NCI-H1092 (cell line): ENCODE results near the gene GPR132.
"Not testable (repeated sequence)": the region's sequence is repeated elsewhere in the genome, so short reads cannot be mapped to it uniquely, and the experiment has no call there.

Experiments
- DNase-seq: peaks from one replicate; lab custom pipeline; 2025; lab: John Stamatoyannopoulos, UW

GPR132 gene

DNA sequence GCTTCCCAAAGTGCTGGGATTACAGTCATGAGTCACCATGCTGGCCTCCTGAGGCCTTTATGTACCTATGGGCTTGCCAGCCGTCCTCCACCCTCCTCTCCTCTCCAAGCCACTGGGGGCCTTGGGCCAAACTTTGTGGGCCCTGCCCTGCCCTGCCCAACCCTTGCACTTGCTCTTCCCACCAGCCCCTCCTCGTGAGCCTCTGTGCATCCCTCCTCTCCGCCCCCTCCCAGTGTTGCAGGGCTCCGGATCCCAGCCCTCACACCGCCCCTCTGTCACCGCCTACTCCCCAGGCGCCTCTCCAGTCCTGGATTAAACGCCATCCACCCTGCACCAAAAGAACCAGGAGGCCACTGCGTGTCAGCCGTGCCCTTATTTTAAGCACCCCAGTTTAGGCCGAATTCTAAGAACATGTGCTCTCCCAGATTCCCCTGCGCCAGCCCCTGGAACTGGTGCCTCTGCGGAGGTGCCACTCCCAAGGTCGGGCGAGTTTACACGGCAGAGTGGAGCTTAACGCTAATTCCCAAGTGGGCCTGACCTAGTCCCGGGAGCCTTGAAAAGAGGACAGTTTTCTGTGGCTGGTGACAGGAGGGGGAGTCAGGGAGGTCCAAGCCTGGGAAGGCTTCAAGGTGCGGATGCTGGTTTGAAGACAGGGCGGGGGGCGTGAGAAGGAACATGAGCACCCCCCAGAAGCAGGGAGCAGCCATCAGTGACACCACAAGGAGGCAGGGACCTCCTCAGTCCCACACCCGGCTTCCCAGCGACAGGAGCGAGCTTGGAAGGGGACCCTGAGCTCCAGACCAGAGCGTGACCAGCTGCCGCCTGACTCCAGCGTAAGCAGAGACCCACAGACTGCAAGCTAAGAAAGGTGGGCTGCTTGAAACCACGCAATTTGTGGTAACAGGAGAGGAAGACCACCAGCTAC lies 23.1 kb downstream of the GPR132 start:
- DNase-seq = no peak

GRCh38 chr14:105039458-105040205 lies 25.6 kb downstream of the GPR132 start:
- DNase-seq = no peak

DNA sequence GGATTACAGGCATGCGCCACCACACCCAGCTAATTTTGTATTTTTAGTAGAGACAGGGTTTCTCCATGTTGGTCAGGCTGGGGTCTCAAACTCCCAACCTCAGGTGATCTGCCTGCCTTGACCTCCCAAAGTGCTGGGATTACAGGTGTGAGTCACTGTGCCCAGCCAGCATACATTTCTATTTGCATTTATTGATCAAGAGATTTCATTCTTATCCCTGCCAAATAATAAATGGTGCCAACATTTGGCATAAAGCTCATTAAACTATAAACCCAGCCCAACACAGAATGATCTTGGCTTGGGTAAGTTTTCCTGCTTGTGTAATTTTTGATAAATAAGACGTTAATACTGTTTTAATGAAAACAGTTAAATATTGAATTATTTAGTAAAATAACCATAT lies 29.6 kb downstream of the GPR132 start:
- DNase-seq = not testable (repeated sequence)

DNA sequence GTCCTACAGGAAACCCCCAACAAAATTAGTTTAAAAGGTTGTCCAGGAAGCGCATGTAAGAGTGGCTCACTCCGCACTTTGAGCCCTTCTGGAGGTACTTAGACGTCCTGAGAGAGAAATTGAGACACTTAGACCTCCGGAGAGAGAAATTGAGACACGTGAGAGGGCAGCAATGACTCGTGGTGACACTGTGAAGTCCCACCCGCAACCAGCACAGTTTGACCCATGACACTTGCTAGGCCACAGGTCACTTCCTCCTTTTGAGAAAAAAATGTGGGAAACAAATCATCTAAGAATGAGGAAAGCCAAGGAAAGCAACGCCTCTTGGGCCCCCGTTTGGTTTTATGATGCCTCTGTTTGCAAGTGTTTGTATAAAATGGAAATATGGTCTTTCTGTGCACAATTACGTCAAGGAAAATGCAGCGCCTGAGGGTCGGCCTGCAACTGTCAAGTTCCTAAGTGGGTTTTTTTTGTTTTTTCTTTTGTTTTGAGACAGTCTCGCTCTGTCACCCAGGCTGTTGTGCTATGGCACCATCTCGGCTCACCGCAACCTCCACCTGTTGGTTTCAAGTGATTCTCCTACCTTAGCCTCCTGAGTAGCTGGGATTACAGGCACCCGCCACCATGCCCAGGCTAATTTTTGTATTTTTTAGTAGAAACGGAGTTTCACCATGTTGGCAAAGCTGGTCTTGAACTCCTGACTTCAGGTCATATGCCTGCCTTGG lies 30.8 kb downstream of the GPR132 start:
- no peak for DNase-seq

GRCh38 chr14:105033412-105033900 lies 31.8 kb downstream of the GPR132 start:
- not testable (repeated sequence) for DNase-seq

DNA sequence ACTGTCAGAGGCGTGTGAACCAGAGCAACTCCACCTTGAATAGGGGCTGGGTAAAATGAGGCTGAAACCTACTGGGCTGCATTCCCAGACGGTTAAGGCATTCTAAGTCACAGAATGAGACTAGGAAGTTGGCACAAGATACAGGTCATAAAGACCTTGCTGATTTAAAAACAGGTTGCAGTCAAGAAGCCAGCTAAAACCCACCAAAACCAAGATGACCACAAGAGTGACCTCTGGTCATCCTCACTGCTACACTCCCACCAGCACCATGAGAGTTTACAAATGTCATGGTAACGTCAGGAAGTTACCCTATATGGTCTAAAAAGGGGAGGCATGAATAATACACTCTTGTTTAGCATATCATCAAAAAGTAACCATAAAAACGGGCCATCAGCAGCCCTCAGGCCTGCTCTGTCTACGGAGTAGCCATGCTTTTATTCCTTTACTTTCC lies 32.8 kb downstream of the GPR132 start:
- DNase-seq = not testable (repeated sequence)

GRCh38 chr14:105030836-105031396 lies 34.3 kb downstream of the GPR132 start:
- DNase-seq = no peak

DNA sequence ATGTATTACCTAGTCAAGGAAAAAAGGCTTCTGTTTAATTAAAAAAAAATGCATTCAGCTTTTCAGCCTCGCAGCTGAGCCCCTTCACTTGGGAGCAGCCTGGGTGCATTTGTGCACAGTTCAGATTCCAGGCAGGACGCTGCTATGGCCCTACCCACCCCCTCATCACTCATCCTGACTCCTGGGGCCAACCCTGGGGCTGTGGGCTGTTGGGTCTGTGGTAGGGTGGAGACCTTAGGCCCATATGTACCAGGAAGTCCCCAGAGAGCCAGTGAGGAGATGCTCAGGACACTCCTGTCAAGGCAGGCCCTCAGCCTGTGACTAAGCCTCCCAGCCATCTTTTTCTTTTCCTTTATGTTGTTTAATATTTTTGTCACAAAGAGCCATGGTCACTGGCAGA lies 35.0 kb downstream of the GPR132 start:
- DNase-seq = no peak

DNA sequence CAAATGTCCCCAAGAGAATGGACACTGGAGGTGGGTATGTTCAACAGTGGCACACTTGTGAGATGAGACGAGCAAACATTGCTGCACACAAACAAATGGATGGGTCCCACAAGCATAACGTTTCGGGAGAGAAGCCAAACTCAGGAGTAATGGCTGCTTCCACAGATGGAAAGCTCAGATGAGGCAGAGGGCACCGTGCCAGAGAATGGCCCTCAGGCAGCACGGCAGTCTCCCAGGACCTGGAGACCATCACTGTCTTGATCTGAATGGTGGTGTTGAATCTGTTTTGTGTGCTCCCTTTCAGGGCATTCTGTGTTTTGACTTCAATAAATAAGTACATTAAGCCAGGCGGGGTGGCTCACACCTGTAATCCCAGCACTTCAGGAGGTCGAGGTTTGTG lies 35.8 kb downstream of the GPR132 start:
- DNase-seq = no peak

DNA sequence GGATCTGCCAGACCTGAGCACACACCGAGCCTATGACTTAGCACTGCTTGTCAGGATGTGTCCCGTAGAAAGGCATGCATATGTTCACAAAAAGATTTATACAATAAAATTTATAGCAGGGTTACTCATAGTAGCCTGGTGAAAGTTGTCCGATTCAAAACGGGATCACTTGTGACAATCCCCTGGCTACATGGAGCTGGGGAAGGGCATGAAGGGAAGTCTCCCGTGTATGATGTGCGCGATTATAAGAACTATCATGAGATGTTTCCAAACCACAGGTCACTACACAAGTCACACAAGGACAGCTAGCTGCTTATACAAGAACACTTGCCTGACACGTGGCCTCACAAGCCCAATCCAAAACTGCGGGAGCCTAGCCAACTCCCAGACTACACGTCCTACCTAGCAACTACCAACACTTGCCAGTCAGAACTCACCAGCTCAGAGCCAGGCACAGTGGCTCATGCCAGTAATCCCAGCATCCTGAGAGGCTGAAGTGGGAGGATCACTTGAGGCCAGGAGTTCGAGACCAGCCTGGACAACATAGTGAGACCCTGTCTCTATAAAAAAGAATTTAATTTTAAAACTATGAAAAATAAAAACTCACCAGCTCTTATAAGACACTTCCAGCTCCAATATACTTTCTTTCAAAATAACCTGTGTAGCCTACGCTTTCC lies 36.8 kb downstream of the GPR132 start:
- no peak for DNase-seq

DNA sequence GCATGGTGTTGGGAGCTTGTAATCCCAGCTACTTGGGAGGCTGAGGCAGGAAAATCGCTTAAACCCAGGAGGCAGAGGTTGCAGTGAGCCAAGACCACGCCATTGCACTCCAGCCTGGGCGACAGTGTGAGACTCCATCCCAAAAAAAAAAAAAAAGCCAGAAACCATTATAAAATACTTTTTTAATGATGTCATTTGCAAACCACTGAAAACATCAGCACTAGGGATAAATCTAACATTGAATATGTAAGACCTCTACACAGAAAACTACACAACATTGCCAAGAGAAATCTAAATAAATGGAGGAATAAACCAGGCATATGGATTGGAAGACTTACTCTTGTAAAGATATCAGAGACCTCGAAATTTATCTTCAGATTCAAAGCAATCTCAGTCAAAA lies 37.5 kb downstream of the GPR132 start:
- DNase-seq = not testable (repeated sequence)

DNA sequence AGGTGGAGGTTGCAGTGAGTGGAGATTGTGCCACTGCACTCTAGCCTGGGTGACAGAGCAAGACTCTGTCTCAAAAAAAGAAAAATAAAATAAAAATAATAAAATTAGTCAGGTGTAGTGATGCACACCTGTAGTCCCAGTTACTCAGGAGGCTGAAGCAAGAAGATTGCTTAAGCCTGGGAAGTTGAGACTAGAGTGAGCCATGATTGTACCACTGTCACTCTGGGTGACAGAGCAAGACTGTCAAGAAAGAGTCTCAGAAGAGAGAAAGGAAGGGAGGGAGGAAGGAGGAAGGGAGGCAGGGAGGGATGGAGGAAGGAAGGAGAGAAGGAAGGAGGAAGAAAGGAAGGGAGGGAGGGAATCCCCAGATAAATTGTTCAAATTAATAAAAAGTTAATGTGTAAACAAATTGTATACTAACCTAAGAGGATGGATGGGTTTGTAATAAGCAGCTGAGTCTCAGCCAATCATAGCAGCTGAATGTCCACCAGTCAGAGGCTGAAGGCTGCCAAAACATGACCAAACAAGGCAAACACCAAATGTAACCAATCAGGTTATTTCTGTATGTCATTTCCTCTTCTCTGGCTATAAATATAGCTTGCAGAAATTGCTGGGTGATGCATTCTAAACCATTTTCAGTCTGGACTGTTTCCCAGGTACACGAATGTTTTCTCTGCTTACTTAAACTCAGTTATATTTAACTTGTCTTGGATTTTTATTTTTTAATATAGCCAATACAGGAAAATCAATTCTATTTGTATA lies 38.2 kb downstream of the GPR132 start:
- no peak for DNase-seq

DNA sequence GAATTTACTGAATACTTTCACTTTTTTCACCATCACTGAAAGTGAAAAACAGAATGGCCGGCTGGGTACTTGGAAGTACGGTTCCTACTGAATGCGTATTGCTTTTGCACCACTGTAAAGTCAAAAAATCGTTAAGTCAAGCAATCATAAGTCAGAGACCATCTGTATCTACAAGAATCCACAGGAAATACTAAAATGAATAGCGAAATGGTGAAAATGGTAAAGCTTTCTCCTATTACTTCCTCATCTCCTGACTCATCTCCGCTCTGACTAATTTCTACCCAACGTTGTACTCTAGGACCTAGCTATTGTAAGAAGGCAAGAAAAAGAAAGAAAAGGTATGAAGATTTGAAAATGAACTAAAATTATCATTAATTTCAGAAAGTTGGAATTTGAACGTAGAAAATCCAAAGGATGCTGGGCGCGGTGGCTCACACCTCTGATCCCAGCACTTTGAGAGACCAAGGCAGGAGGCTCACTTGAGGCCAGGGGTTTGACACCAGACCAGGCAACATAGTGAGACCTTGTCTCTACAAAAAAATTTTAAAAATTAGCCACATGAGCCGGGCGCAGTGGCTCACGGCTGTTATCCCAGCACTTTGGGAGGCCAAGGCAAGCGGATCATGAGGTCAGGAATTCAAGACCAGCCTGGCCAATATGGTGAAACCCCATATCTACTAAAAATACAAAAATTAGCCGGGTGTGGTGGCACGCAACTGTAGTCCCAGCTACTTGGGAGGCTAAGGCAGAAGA lies 39.0 kb downstream of the GPR132 start:
- no peak for DNase-seq

GRCh38 chr14:105025429-105025828 lies 39.8 kb downstream of the GPR132 start:
- DNase-seq = no peak

GRCh38 chr14:105023791-105024480 lies 41.3 kb downstream of the GPR132 start:
- DNase-seq = no peak

GRCh38 chr14:105023144-105023543 lies 42.1 kb downstream of the GPR132 start:
- DNase-seq = no peak

- no peak for DNase-seq
Measured at GRCh38 chr14:105022276-105022670, 43.0 kb downstream of the GPR132 start.

DNA sequence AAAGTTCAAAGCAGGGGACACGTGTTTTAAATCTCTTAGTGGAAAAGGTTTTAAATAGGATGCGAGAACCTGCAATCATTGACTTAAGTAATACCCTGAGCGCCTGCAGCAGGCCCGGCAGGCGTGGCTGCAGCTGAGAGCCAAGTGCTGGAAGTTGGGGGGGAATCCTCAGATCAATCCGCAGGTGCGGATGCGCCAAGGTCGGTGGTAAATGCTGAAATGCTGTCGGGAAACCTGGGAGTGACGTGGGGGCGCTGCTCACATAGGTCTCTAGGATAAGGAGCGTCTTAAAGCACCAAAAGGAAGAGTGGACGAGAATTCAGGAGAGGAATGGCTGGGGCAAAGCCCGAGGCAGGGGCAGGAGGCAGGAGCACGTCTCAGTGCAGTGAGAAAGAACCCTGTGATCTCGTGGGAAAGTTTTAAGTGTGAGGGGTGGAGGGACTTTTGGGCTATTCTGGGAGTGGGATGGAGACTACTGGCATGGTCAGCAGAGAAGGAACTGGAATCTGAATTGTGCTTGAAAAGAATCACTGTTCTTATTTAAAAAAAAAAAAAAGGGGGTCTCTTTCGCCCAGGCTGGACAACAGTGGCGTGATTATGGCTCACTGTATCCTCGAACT lies 43.5 kb downstream of the GPR132 start:
- peak; percentile 28 for DNase-seq
